ENCODE data around the gene LELP1. TPM values are rescaled to one million over a fixed set of nuclear protein-coding genes. Genes with fewer than 3 reads are reported as not detected.
"Not testable (repeated sequence)": the region's sequence is repeated elsewhere in the genome, so short reads cannot be mapped to it uniquely, and the experiment has no call there.

Gene LELP1
- not detected for total RNA-seq

DNA sequence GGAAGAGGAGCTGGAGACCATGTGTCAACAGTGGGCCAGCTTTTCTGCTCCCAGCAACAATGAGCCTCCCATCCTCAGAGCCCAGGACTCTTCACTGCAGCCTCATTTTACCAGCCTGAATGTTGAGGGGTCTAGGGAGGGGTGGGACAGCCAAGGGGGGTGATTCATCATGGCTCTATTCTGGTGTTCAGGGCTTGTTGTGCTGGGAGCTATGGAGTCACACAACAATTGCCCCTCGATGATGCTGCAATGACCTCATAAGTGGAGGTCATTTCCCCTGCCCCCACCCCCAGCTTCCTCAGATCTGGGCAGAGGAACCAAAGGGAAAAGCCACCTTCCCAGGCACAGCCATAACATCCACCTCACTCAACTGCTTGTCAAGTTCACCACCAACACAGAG is at the start of gene LELP1:
TSS of gene LELP1 (plus strand) at position 301 of the 400 bp plus-strand sequence. CDS start 1,278 bp downstream, outside the sequence.
- Histone ChIP-seq H3K27ac (no peak within 1 kb of the TSS), H3K27me3 (no peaks in the 10 kb centered on the region), H3K9me3 (no peaks in the 10 kb centered on the region), H3K4me3 (no peak within 1 kb of the TSS), H3K4me1 (no peaks in the 10 kb centered on the region), H3K36me3 (no peaks in the 10 kb centered on the region)
- no peak for DNase-seq
- TF ChIP-seq POLR2A (IDR thresholded peaks at IDR 0.05): no peak
- TF ChIP-seq, protein P1, sequence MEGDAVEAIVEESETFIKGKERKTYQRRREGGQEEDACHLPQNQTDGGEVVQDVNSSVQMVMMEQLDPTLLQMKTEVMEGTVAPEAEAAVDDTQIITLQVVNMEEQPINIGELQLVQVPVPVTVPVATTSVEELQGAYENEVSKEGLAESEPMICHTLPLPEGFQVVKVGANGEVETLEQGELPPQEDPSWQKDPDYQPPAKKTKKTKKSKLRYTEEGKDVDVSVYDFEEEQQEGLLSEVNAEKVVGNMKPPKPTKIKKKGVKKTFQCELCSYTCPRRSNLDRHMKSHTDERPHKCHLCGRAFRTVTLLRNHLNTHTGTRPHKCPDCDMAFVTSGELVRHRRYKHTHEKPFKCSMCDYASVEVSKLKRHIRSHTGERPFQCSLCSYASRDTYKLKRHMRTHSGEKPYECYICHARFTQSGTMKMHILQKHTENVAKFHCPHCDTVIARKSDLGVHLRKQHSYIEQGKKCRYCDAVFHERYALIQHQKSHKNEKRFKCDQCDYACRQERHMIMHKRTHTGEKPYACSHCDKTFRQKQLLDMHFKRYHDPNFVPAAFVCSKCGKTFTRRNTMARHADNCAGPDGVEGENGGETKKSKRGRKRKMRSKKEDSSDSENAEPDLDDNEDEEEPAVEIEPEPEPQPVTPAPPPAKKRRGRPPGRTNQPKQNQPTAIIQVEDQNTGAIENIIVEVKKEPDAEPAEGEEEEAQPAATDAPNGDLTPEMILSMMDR (IDR thresholded peaks at IDR 0.05): no peak

DNA sequence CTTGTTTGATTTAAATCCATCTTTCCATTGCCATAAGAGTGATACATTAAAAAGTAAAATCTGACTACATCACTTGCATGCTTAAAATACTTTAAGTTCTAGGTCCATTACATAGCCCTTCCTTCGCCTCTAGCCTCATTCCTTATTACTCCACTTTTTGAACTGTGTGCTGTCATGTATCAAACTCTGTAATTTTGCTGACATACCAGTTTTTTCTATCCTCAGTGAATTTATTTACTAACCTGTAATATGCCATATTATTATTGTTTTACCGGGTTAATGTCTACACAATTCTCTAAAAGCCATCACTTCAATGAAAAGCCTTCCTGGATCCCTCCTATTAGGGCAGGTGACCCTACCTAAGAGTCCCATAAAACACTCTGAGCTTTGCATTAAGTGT is 47.7 kb upstream of the LELP1 start:
- Histone ChIP-seq H3K36me3 (no peaks in the 10 kb centered on the region), H3K27me3 (no peaks in the 10 kb centered on the region), H3K27ac (no peak overlapping the region), H3K9me3 (peaks cover 0 to 6% (median 3%) of the 10 kb centered on the region in 4 donors), H3K4me1 (no peaks in the 10 kb centered on the region), H3K4me3 (no peak overlapping the region)
- TF ChIP-seq POLR2A (IDR thresholded peaks at IDR 0.05): no peak
- TF ChIP-seq, protein P1 (IDR thresholded peaks at IDR 0.05): no peak
- DNase-seq: no peak

DNA sequence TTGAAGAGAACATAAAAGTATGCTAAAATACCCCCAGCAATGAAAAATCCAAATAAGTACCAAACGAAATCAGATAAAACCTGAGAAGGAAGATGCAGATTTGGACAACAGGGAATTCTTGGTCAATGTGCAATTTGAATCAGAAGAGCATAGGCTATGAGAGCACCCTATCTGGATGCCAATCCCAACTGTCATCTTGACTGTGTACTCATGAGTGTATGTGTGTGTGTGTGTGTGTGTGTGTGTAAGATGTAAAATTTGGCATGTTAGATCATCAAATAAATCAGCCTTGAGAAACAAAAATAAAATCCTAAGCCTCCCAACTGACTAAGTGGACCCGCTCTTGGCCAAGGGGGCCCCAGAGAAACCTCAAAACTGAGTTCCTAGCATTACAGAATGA is 34.5 kb upstream of the LELP1 start:
- Histone ChIP-seq H3K4me1 (no peaks in the 10 kb centered on the region), H3K36me3 (no peaks in the 10 kb centered on the region), H3K4me3 (no peak overlapping the region), H3K27me3 (no peaks in the 10 kb centered on the region), H3K9me3 (no peaks in the 10 kb centered on the region), H3K27ac (no peak overlapping the region)
- TF ChIP-seq, protein P1 (IDR thresholded peaks at IDR 0.05): no peak
- TF ChIP-seq POLR2A (IDR thresholded peaks at IDR 0.05): no peak
- DNase-seq: no peak

DNA sequence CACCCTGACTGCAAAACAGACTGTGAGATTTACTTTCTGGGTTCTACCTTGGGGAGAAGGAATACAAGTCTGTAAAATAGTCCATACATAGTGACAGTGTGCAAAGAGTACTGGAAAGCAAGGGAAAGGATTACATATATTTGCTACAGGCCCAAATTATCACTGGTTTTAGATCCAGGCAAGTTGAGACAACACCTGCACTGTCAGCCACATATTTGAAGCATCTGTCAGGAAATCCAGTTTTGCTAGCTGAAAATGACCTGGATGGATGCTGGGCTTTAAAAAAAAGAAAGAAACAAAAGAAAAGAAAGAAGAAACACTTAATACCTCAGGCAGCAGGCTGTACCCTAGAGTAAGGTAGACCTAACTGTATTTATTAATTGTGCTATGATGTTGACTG is 28.6 kb upstream of the LELP1 start:
- Histone ChIP-seq H3K27ac (no peak overlapping the region), H3K4me3 (no peak overlapping the region), H3K27me3 (no peaks in the 10 kb centered on the region), H3K4me1 (no peaks in the 10 kb centered on the region), H3K9me3 (no peaks in the 10 kb centered on the region), H3K36me3 (no peaks in the 10 kb centered on the region)
- TF ChIP-seq POLR2A (IDR thresholded peaks at IDR 0.05): no peak
- TF ChIP-seq, protein P1 (IDR thresholded peaks at IDR 0.05): no peak
- no peak for DNase-seq

DNA sequence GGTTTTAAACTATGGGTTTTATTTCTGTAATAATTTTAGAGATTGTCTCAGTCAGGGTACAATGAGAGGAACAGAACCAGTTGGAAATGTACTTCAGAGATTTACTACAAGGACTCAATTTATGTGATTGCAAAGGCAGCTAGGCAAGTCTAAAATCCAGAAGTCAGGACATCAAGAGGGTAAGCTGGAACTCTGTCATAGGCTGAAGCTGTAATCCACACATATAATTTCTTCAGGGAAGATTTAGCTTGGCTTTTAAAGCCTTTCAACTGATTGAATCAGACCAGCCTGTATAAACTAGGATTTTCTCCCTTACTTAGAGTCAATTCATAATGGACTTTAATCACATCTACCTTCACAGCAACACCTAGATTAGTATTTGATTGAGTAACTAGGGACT is 24.3 kb upstream of the LELP1 start:
- H3K4me1 ChIP-seq: no peaks in the 10 kb centered on the region
- no peaks in the 10 kb centered on the region for H3K27me3 ChIP-seq
- H3K9me3 ChIP-seq: no peaks in the 10 kb centered on the region
- no peaks in the 10 kb centered on the region for H3K36me3 ChIP-seq
- no peak for DNase-seq
- no peak for TF ChIP-seq POLR2A (IDR thresholded peaks at IDR 0.05)
- TF ChIP-seq, protein P1 (IDR thresholded peaks at IDR 0.05): no peak
- no peak overlapping the region for H3K4me3 ChIP-seq
- no peak overlapping the region for H3K27ac ChIP-seq

DNA sequence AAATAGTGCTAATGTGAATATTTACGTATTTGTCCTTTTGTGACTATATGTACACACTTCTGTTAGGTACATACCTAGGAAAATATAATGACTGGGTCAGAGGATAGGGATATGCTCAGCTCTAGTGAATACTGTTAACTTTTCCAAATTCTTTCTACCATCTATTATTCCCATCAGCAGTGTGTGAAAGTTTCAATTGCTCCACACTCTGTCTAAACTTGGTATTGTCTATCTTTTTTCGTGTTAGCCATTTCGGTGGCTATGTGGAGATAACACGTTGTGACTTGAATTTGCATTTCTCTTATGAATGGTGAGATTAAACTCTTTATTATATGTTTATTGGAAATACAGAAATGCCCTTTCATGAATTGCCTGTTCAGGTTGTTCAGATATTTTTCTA is 22.7 kb upstream of the LELP1 start:
- Histone ChIP-seq H3K27ac (no peak overlapping the region), H3K36me3 (no peaks in the 10 kb centered on the region), H3K27me3 (no peaks in the 10 kb centered on the region), H3K4me1 (no peaks in the 10 kb centered on the region), H3K4me3 (no peak overlapping the region), H3K9me3 (no peaks in the 10 kb centered on the region)
- no peak for DNase-seq
- no peak for TF ChIP-seq POLR2A (IDR thresholded peaks at IDR 0.05)
- TF ChIP-seq, protein P1 (IDR thresholded peaks at IDR 0.05): no peak

DNA sequence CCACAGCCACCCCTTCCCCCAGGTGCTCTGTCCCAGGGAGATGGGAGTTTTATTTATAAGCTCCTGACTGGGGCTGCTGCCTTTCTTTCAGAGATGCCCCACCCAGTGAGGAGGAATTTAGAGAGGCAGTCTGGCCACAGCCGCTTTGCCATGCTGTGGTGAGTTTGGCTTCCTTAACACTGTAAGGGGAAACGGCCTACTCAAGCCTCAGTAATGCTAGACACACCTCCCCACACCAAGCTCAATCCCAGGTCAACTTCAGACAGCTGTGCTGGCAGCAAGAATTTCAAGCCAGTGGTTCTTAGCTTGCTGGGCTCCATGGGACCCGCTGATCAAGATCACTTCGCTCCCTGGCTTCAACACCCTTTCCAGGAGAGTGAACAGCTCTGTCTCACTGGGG is 14.9 kb upstream of the LELP1 start:
- H3K4me3 ChIP-seq, H3K9me3 ChIP-seq, H3K27me3 ChIP-seq, H3K27ac ChIP-seq, H3K4me1 ChIP-seq, DNase-seq, H3K36me3 ChIP-seq: not testable (repeated sequence)

Measured in Peyer's patch (tissue), 4 donors.